GM12878 (cell line): ENCODE data around the gene PCSK5.

Experiments used
- BCL3 ChIP-seq: IDR thresholded peaks from 2 replicates; pipeline ENCODE4 v1.6.1; 2011; ENCODE audit warnings: borderline replicate concordance, low read depth, mild to moderate bottlenecking, moderate library complexity, low read length; ENCODE audit not compliant: insufficient read depth, poor library complexity, severe bottlenecking
- CBX5 ChIP-seq: sonication (generic); IDR thresholded peaks from 2 replicates; pipeline ENCODE4 v1.6.1; 2016; ENCODE audit warnings: low read depth, moderate library complexity, mild to moderate bottlenecking, inconsistent platforms
- EED ChIP-seq: sonication (generic); IDR thresholded peaks from 2 replicates; pipeline ENCODE4 v1.6.1; 2016; ENCODE audit warnings: antibody characterized with exemption, low read depth
- FOXM1 ChIP-seq: IDR thresholded peaks from 2 replicates; pipeline ENCODE4 v1.6.1; 2012; ENCODE audit warnings: low read depth, mild to moderate bottlenecking, inconsistent platforms, low read length, moderate library complexity
- TCF12 ChIP-seq: IDR thresholded peaks from 2 replicates; pipeline ENCODE4 v1.6.1; 2011; ENCODE audit warnings: low read depth, mild to moderate bottlenecking, low read length

DNA sequence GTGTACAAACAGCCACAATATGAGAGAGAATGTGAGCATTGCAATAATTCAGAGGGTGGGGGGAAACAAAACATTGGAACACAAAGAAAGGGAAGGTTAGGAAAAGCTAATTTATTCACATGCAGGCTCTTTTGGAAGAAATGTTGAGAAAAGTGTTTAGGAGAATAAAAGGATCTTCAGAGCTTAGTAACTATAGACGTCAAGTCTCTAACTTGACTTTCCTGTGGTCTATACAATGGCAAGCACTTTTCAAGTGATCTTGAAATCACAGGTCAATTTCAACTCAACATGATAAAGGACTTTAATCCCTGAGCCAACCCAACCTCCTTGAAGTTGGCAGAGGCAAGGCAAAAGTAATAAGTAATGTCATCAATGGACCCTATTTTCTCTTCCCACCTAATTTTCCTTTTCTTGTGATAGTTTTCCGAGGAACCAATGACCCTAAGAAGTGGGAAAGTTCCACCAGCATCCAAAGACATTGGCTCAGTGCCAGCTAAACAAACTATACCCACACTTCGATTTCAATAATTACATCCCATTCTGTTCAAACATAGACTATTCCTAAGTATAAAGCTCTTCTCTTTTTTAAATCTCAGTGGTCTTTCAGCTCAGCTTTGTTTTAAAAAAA is 480.0 kb downstream of the PCSK5 start:
- no peak for TF ChIP-seq BCL3
- no peak for TF ChIP-seq FOXM1
- TF ChIP-seq CBX5, result no peak
- TF ChIP-seq EED, result no peak
- no peak for TF ChIP-seq TCF12
